Measurements from ENCODE around the gene GAPT.

The GAPT gene

GRCh38 chr5:58454025-58454424 is 37.2 kb upstream of the GAPT start:
- Histone ChIP-seq H3F3A (ENCODE audit: insufficient read depth, low read length) (no peaks in the 10 kb centered on the region), H3K9me2 (ENCODE audit: low read depth, low read length) (no peaks in the 10 kb centered on the region), H3K27ac (ENCODE audit: low read depth, low read length, poor library complexity, severe bottlenecking) (no peak overlapping the region), H3K79me2 (ENCODE audit: insufficient read depth, low read length) (no peaks in the 10 kb centered on the region), H3K27me3 (ENCODE audit: insufficient read depth, low read length) (no peaks in the 10 kb centered on the region), H3K36me3 (ENCODE audit: insufficient read depth, low read length) (no peaks in the 10 kb centered on the region), H4K20me1 (ENCODE audit: insufficient read depth, low read length) (no peaks in the 10 kb centered on the region), H2AFZ (ENCODE audit: low read length) (no peak overlapping the region), H3K4me3 (ENCODE audit: low read depth, low read length, poor library complexity, severe bottlenecking) (no peak overlapping the region), H3K9me3 (ENCODE audit: low read length) (no peaks in the 10 kb centered on the region), H3K4me1 (ENCODE audit: insufficient read depth, low read length, severe bottlenecking) (peaks cover 1% of the 10 kb centered on the region), H3K4me2 (ENCODE audit: low read length) (no peak overlapping the region), H3K9ac (ENCODE audit: low read length) (no peak overlapping the region)
- TF ChIP-seq CTCF (IDR thresholded peaks at IDR 0.05; ENCODE audit: low read length) (no peak), EZH2 (IDR thresholded peaks at IDR 0.05; ENCODE audit: borderline replicate concordance, low read length) (no peak)

DNA sequence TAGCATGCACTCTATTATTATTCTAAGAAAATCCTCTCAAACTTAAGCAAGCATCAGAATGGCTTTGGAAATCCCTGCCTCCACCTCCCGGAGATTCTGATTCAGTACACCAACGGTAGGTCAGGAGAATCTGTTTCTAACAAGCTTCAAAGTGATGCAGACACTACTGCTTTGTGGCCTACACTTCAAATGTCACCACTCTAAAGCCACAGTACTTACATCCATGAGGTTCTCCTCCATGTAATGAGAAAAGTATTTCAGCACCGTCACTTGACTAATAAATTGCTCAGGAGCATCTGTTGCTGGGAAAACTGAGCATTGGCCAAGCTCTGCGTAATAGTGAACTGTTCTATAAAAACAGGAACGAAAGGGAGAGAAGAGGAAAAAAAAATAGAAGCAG is 36.2 kb upstream of the GAPT start:
- Histone ChIP-seq H3K36me3 (ENCODE audit: insufficient read depth, low read length) (no peaks in the 10 kb centered on the region), H3K9me3 (ENCODE audit: low read length) (no peaks in the 10 kb centered on the region), H3K27me3 (ENCODE audit: insufficient read depth, low read length) (no peaks in the 10 kb centered on the region), H3K27ac (ENCODE audit: low read depth, low read length, poor library complexity, severe bottlenecking) (no peak overlapping the region), H3K4me2 (ENCODE audit: low read length) (no peak overlapping the region), H4K20me1 (ENCODE audit: insufficient read depth, low read length) (no peaks in the 10 kb centered on the region), H3K9me2 (ENCODE audit: low read depth, low read length) (no peaks in the 10 kb centered on the region), H2AFZ (ENCODE audit: low read length) (no peak overlapping the region), H3K4me3 (ENCODE audit: low read depth, low read length, poor library complexity, severe bottlenecking) (no peak overlapping the region), H3F3A (ENCODE audit: insufficient read depth, low read length) (no peaks in the 10 kb centered on the region), H3K9ac (ENCODE audit: low read length) (no peak overlapping the region), H3K79me2 (ENCODE audit: insufficient read depth, low read length) (no peaks in the 10 kb centered on the region), H3K4me1 (ENCODE audit: insufficient read depth, low read length, severe bottlenecking) (peaks cover 11% of the 10 kb centered on the region)
- TF ChIP-seq EZH2 (IDR thresholded peaks at IDR 0.05; ENCODE audit: borderline replicate concordance, low read length) (no peak), CTCF (IDR thresholded peaks at IDR 0.05; ENCODE audit: low read length) (no peak)

DNA sequence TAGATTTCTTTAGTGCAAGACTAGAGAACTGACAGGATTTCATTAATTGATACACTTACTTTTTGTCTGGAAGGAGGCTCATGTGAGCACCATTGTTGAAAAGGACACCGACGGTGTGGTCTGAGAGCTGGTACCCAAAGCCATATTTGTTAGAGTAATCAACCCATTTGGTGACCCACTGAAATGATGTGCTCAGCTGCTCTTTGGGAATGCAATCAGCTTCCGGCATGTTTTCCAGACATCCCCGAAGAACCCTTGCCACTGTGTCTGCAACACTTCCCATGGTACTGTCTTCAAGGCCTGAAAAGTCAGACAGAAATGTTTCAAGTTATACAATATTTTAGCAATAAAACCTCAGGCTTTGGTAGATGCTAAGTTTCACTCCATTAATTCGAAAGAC is 35.8 kb upstream of the GAPT start:
- Histone ChIP-seq H2AFZ (ENCODE audit: low read length) (no peak overlapping the region), H3F3A (ENCODE audit: insufficient read depth, low read length) (no peaks in the 10 kb centered on the region), H3K9ac (ENCODE audit: low read length) (no peak overlapping the region), H3K27ac (ENCODE audit: low read depth, low read length, poor library complexity, severe bottlenecking) (no peak overlapping the region), H3K36me3 (ENCODE audit: insufficient read depth, low read length) (no peaks in the 10 kb centered on the region), H3K9me2 (ENCODE audit: low read depth, low read length) (no peaks in the 10 kb centered on the region), H3K27me3 (ENCODE audit: insufficient read depth, low read length) (no peaks in the 10 kb centered on the region), H3K4me3 (ENCODE audit: low read depth, low read length, poor library complexity, severe bottlenecking) (no peak overlapping the region), H4K20me1 (ENCODE audit: insufficient read depth, low read length) (no peaks in the 10 kb centered on the region), H3K4me1 (ENCODE audit: insufficient read depth, low read length, severe bottlenecking) (peaks cover 15% of the 10 kb centered on the region), H3K79me2 (ENCODE audit: insufficient read depth, low read length) (no peaks in the 10 kb centered on the region), H3K4me2 (ENCODE audit: low read length) (no peak overlapping the region), H3K9me3 (ENCODE audit: low read length) (no peaks in the 10 kb centered on the region)
- no peak for TF ChIP-seq EZH2 (IDR thresholded peaks at IDR 0.05; ENCODE audit: borderline replicate concordance, low read length)
- TF ChIP-seq CTCF (IDR thresholded peaks at IDR 0.05; ENCODE audit: low read length) = no peak
